ENCODE data around the gene DENND1A. TPM values are rescaled to one million over a fixed set of nuclear protein-coding genes. Genes with fewer than 3 reads are reported as not detected.

Gene DENND1A
- total RNA-seq, 1 experiment from 2014 or later = 19.7 TPM

DNA sequence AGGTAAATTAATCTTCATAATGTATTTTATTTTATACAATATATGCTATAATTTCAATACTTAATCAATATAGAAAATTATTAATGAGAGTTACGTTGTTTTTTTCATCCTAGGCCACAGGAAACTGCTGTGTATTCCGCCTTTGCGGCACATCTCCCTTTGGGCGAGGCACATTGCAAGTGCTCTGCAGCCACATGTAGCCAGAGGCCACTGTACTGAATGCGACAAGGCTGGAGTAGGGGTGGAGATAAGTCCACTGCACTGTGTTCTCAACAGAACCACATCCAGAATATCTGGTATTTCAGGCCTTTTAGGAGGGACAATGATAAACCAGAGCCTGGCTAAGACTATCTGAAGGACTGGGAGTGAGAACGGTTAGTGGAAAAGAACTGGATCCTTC lies 439.2 kb downstream of the DENND1A start:
- intact Hi-C loops (cut with micrococcal nuclease; ENCODE audit: unreplicated experiment) (no loop called here), in situ Hi-C loops (cut with HindIII; ENCODE audit: low pct_unique_long_range_greater_than_20kb, low sequenced_read_pairs) (no loop called here)
- no peak overlapping the region for H3K4me3 ChIP-seq (ENCODE audit: low read depth in 2 of 2, low read length in 2 of 2)
- H3K27ac ChIP-seq (ENCODE audit: low read length) = no peak overlapping the region
- TF ChIP-seq POLR2AphosphoS5 (IDR thresholded peaks at IDR 0.05; ENCODE audit: low read depth, low read length) = no peak
- TF ChIP-seq, protein P1, sequence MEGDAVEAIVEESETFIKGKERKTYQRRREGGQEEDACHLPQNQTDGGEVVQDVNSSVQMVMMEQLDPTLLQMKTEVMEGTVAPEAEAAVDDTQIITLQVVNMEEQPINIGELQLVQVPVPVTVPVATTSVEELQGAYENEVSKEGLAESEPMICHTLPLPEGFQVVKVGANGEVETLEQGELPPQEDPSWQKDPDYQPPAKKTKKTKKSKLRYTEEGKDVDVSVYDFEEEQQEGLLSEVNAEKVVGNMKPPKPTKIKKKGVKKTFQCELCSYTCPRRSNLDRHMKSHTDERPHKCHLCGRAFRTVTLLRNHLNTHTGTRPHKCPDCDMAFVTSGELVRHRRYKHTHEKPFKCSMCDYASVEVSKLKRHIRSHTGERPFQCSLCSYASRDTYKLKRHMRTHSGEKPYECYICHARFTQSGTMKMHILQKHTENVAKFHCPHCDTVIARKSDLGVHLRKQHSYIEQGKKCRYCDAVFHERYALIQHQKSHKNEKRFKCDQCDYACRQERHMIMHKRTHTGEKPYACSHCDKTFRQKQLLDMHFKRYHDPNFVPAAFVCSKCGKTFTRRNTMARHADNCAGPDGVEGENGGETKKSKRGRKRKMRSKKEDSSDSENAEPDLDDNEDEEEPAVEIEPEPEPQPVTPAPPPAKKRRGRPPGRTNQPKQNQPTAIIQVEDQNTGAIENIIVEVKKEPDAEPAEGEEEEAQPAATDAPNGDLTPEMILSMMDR (IDR thresholded peaks at IDR 0.05) = no peak
- no peak for TF ChIP-seq TCF7L2 (IDR thresholded peaks at IDR 0.05; ENCODE audit: low read depth, low read length)
- TF ChIP-seq, protein P2, sequence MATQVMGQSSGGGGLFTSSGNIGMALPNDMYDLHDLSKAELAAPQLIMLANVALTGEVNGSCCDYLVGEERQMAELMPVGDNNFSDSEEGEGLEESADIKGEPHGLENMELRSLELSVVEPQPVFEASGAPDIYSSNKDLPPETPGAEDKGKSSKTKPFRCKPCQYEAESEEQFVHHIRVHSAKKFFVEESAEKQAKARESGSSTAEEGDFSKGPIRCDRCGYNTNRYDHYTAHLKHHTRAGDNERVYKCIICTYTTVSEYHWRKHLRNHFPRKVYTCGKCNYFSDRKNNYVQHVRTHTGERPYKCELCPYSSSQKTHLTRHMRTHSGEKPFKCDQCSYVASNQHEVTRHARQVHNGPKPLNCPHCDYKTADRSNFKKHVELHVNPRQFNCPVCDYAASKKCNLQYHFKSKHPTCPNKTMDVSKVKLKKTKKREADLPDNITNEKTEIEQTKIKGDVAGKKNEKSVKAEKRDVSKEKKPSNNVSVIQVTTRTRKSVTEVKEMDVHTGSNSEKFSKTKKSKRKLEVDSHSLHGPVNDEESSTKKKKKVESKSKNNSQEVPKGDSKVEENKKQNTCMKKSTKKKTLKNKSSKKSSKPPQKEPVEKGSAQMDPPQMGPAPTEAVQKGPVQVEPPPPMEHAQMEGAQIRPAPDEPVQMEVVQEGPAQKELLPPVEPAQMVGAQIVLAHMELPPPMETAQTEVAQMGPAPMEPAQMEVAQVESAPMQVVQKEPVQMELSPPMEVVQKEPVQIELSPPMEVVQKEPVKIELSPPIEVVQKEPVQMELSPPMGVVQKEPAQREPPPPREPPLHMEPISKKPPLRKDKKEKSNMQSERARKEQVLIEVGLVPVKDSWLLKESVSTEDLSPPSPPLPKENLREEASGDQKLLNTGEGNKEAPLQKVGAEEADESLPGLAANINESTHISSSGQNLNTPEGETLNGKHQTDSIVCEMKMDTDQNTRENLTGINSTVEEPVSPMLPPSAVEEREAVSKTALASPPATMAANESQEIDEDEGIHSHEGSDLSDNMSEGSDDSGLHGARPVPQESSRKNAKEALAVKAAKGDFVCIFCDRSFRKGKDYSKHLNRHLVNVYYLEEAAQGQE (IDR thresholded peaks at IDR 0.05; ENCODE audit: insufficient read depth in 1 of 2, low read depth in 2 of 2, low read length in 1 of 2) = no peak
- no peak for TF ChIP-seq SIN3A (IDR thresholded peaks at IDR 0.05; ENCODE audit: borderline replicate concordance, insufficient read depth, low read depth, low read length)
- no peaks in the 10 kb centered on the region for H3K9me3 ChIP-seq (ENCODE audit: control insufficient read depth, insufficient read depth, low read depth, low read length)
- no peaks in the 10 kb centered on the region for H3K4me1 ChIP-seq (ENCODE audit: control insufficient read depth, insufficient read depth, low read length)
- CTCF ChIA-PET = no interaction called here
- DNase-seq (ENCODE audit: low read depth, low spot score) (no peak), ATAC-seq (no peak)
- no TSS peak for BruUV-seq (replicated peaks)
- H3K27me3 ChIP-seq (ENCODE audit: control insufficient read depth, insufficient read depth, low read length) = no peaks in the 10 kb centered on the region
- POLR2A ChIA-PET = no interaction called here
- no peaks in the 10 kb centered on the region for H3K36me3 ChIP-seq (ENCODE audit: control insufficient read depth, insufficient read depth, low read length)

DNA sequence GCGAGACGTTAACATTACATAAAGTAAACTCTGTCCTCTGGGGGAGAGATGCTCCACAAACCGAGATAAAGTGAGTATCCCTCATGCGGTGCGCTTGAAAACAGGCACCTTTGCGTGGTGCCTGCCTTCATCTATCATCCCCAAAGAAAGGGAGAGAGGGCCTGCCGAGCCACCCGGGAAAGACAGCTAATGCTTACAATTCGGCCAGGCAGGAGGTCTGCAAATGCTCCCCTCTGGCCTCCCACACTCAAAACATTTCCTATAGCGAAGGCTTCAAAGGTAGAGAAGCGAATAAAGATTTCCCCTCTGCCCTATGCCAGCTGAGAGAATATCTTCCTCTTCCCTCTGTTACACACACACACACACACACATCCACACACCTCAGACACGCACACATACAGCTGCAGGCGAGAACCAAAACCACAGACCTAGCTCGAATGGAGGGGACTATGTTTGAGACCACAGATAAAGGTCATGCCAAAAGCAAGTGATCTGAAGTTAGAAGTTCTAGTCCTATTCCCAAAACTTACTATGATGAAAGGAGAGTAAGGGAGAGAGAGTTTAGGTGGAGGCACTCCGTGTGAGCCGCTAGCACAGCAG lies 441.1 kb downstream of the DENND1A start:
- DNase-seq (ENCODE audit: low read depth, low spot score) = no peak
- no peaks in the 10 kb centered on the region for H3K36me3 ChIP-seq (ENCODE audit: control insufficient read depth, insufficient read depth, low read length)
- no peak overlapping the region for H3K4me3 ChIP-seq (ENCODE audit: low read depth in 2 of 2, low read length in 2 of 2)
- H3K9me3 ChIP-seq (ENCODE audit: control insufficient read depth, insufficient read depth, low read depth, low read length) = no peaks in the 10 kb centered on the region
- no peak overlapping the region for H3K27ac ChIP-seq (ENCODE audit: low read length)
- POLR2A ChIA-PET = no interaction called here
- no peaks in the 10 kb centered on the region for H3K27me3 ChIP-seq (ENCODE audit: control insufficient read depth, insufficient read depth, low read length)
- no peak for ATAC-seq
- no peaks in the 10 kb centered on the region for H3K4me1 ChIP-seq (ENCODE audit: control insufficient read depth, insufficient read depth, low read length)
- CTCF ChIA-PET = no interaction called here
- no peak for TF ChIP-seq POLR2AphosphoS5 (IDR thresholded peaks at IDR 0.05; ENCODE audit: low read depth, low read length)
- TF ChIP-seq, protein P2 (IDR thresholded peaks at IDR 0.05; ENCODE audit: insufficient read depth in 1 of 2, low read depth in 2 of 2, low read length in 1 of 2) = no peak
- TF ChIP-seq, protein P1 (IDR thresholded peaks at IDR 0.05) = no peak
- no peak for TF ChIP-seq SIN3A (IDR thresholded peaks at IDR 0.05; ENCODE audit: borderline replicate concordance, insufficient read depth, low read depth, low read length)
- TF ChIP-seq TCF7L2 (IDR thresholded peaks at IDR 0.05; ENCODE audit: low read depth, low read length) = no peak
- BruUV-seq (replicated peaks) = no TSS peak
- intact Hi-C loops (cut with micrococcal nuclease; ENCODE audit: unreplicated experiment) (no loop called here), in situ Hi-C loops (cut with HindIII; ENCODE audit: low pct_unique_long_range_greater_than_20kb, low sequenced_read_pairs) (no loop called here)
